ELF-1 (cell line): Measurements from ENCODE around the gene USP7.

Experiments used
- DNase-seq: peaks from one replicate; pipeline ENCODE4 v3.0.0-alpha.2; 2016; ENCODE audit warnings: low read depth, low spot score

The USP7 gene

GRCh38 chr16:8952281-8952751, 11.4 kb downstream of the USP7 start:
- DNase-seq = no peak

- no peak for DNase-seq
Measured at GRCh38 chr16:8951447-8952280, 12.0 kb downstream of the USP7 start.

GRCh38 chr16:8950580-8951077, 13.1 kb downstream of the USP7 start:
- peak; percentile 27 for DNase-seq

- DNase-seq = peak; percentile 61
Measured at GRCh38 chr16:8949536-8950418, 13.9 kb downstream of the USP7 start.

- no peak for DNase-seq
Measured at GRCh38 chr16:8948831-8949230, 14.9 kb downstream of the USP7 start.

GRCh38 chr16:8948069-8948593, 15.6 kb downstream of the USP7 start:
- no peak for DNase-seq

- no peak for DNase-seq
Measured at GRCh38 chr16:8946544-8946943, 17.2 kb downstream of the USP7 start.

GRCh38 chr16:8945626-8946296, 17.9 kb downstream of the USP7 start:
- no peak for DNase-seq

- DNase-seq = no peak
Measured at GRCh38 chr16:8943966-8944759, 19.5 kb downstream of the USP7 start.

GRCh38 chr16:8943001-8943763, 20.5 kb downstream of the USP7 start:
- no peak for DNase-seq

- DNase-seq = no peak
Measured at GRCh38 chr16:8941718-8942344, 21.9 kb downstream of the USP7 start.

- DNase-seq = no peak
Measured at GRCh38 chr16:8937803-8938202, 25.9 kb downstream of the USP7 start.

GRCh38 chr16:8936421-8936820, 27.3 kb downstream of the USP7 start:
- peak; percentile 73 for DNase-seq

- peak; percentile 53 for DNase-seq
Measured at GRCh38 chr16:8935989-8936388, 27.7 kb downstream of the USP7 start.

- DNase-seq = no peak
Measured at GRCh38 chr16:8934601-8935000, 29.1 kb downstream of the USP7 start.

- DNase-seq = peak; percentile 75
Measured at GRCh38 chr16:8931859-8932258, 31.8 kb downstream of the USP7 start.

- no peak for DNase-seq
Measured at GRCh38 chr16:8929086-8929748, 34.5 kb downstream of the USP7 start.

- no peak for DNase-seq
Measured at GRCh38 chr16:8928467-8928957, 35.2 kb downstream of the USP7 start.

- no peak for DNase-seq
Measured at GRCh38 chr16:8926827-8927226, 36.9 kb downstream of the USP7 start.
